RWPE2 (cell line): Measurements from ENCODE around the gene MAPK10.

Experiments used
- ATAC-seq: fragments of 200-7000 bp; cut with Tn5 transposase; 3 replicates; pipeline ENCODE4 v1.9.1; 2021; ENCODE audit warnings: low read depth
- DNase-seq: peaks from one replicate; pipeline ENCODE4 v3.0.0-alpha.2; 2020; ENCODE audit warnings: low spot score
- H3K27ac ChIP-seq: fragments of 450-650 bp; 2 replicates; pipeline ENCODE4 v1.5.1; 2017; ENCODE audit warnings: mild to moderate bottlenecking; ENCODE audit not compliant: poor library complexity, severe bottlenecking
- H3K27me3 ChIP-seq: fragments of 250-450 bp; sonication (Bioruptor Pico); 2 replicates; pipeline ENCODE4 v1.5.1; 2021; ENCODE audit warnings: mild to moderate bottlenecking, moderate library complexity; ENCODE audit not compliant: insufficient read depth, poor library complexity, severe bottlenecking
- H3K36me3 ChIP-seq: fragments of 250-450 bp; sonication (Bioruptor Pico); 2 replicates; pipeline ENCODE4 v1.5.1; 2020; ENCODE audit warnings: low read depth, mild to moderate bottlenecking, moderate library complexity
- H3K4me1 ChIP-seq: fragments of 250-450 bp; sonication (Bioruptor Pico); 2 replicates; pipeline ENCODE4 v1.5.1; 2021; ENCODE audit warnings: mild to moderate bottlenecking, moderate library complexity; ENCODE audit not compliant: insufficient read depth, poor library complexity, severe bottlenecking
- H3K4me3 ChIP-seq: fragments of 250-450 bp; sonication (Bioruptor Pico); 2 replicates; pipeline ENCODE4 v1.5.1; 2021; ENCODE audit warnings: mild to moderate bottlenecking, moderate library complexity; ENCODE audit not compliant: severe bottlenecking
- H3K9me3 ChIP-seq: fragments of 250-450 bp; sonication (Bioruptor Pico); 2 replicates; pipeline ENCODE4 v1.5.1; 2021; ENCODE audit warnings: mild to moderate bottlenecking, moderate library complexity; ENCODE audit not compliant: severe bottlenecking
- CTCF ChIP-seq: fragments of 450-650 bp; IDR thresholded peaks from one replicate; pipeline ENCODE4 v1.5.1; 2017; ENCODE audit warnings: mild to moderate bottlenecking, moderate library complexity; ENCODE audit not compliant: poor library complexity, severe bottlenecking

The MAPK10 gene

GRCh38 chr4:86108834-86109233 is 251.0 kb downstream of the MAPK10 start:
- H3K4me3 ChIP-seq: no peak overlapping the region
- TF ChIP-seq CTCF: no peak
- ATAC-seq (no peak), DNase-seq (no peak)
- H3K36me3 ChIP-seq: no peaks in the 10 kb centered on the region
- H3K27ac ChIP-seq: no peak overlapping the region
- H3K4me1 ChIP-seq: no peaks in the 10 kb centered on the region
- no peaks in the 10 kb centered on the region for H3K9me3 ChIP-seq
- no peaks in the 10 kb centered on the region for H3K27me3 ChIP-seq

GRCh38 chr4:86108137-86108536 is 251.7 kb downstream of the MAPK10 start:
- ATAC-seq (no peak), DNase-seq (no peak)
- Histone ChIP-seq H3K27ac (no peak overlapping the region), H3K9me3 (no peaks in the 10 kb centered on the region), H3K27me3 (no peaks in the 10 kb centered on the region), H3K4me1 (no peaks in the 10 kb centered on the region), H3K36me3 (no peaks in the 10 kb centered on the region), H3K4me3 (no peak overlapping the region)
- TF ChIP-seq CTCF: no peak

GRCh38 chr4:86107112-86107511 is 252.7 kb downstream of the MAPK10 start:
- Histone ChIP-seq H3K27ac (no peak overlapping the region), H3K4me1 (no peaks in the 10 kb centered on the region), H3K4me3 (no peak overlapping the region), H3K36me3 (no peaks in the 10 kb centered on the region), H3K27me3 (no peaks in the 10 kb centered on the region), H3K9me3 (no peaks in the 10 kb centered on the region)
- DNase-seq: no peak
- no peak for TF ChIP-seq CTCF
- no peak for ATAC-seq

GRCh38 chr4:86106475-86106874 is 253.4 kb downstream of the MAPK10 start:
- no peak overlapping the region for H3K27ac ChIP-seq
- DNase-seq (no peak), ATAC-seq (no peak)
- H3K4me1 ChIP-seq: no peaks in the 10 kb centered on the region
- H3K9me3 ChIP-seq: no peaks in the 10 kb centered on the region
- H3K36me3 ChIP-seq: no peaks in the 10 kb centered on the region
- TF ChIP-seq CTCF: no peak
- no peaks in the 10 kb centered on the region for H3K27me3 ChIP-seq
- no peak overlapping the region for H3K4me3 ChIP-seq

- Histone ChIP-seq H3K4me1 (no peaks in the 10 kb centered on the region), H3K9me3 (no peaks in the 10 kb centered on the region), H3K27ac (no peak overlapping the region), H3K4me3 (no peak overlapping the region), H3K27me3 (no peaks in the 10 kb centered on the region), H3K36me3 (no peaks in the 10 kb centered on the region)
- ATAC-seq: no peak
- no peak for DNase-seq
- TF ChIP-seq CTCF: no peak
These were observed 258.0 kb downstream of the MAPK10 start for GRCh38 chr4:86101841-86102240.
